HepG2 (cell line): Measurements from ENCODE around the gene ADAMTS16. TPM values are rescaled to one million over a fixed set of nuclear protein-coding genes. Genes with fewer than 3 reads are reported as not detected.

Experiments
- ATAC-seq: fragments of 200-7000 bp; cut with Tn5 transposase; 3 replicates; pipeline ENCODE4 v1.9.1; 2020; ENCODE audit warnings: mild to moderate bottlenecking, moderate library complexity
- BruUV-seq: library from RNA; stranded (reverse); fragments of 400-500 nt; replicated peaks from 2 replicates; lab custom pipeline; 2021; lab: Mats Ljungman, UMichigan
- CTCF ChIA-PET: fragments of 300-600 bp; formaldehyde crosslinking; extraction: SDS; loops from one replicate; lab custom pipeline; 2021; ENCODE audit warnings: low total read pairs, inconsistent platforms, low intra/inter-chr PET ratio; lab: Yijun Ruan, JAX
- POLR2A ChIA-PET: fragments of 350-600 bp; sonication (Branson Sonifier 250); formaldehyde crosslinking; loops from one replicate; lab custom pipeline; 2020; ENCODE audit warnings: antibody characterized with exemption, inconsistent platforms; lab: Yijun Ruan, JAX
- DNase-seq: peaks from one replicate; pipeline ENCODE4 v3.0.0-alpha.2; 2015; ENCODE audit warnings: low spot score
- FAIRE-seq: peaks from 3 replicates; lab custom pipeline; 2011; peaks lifted over from hg19 to GRCh38; lab: Jason Lieb, UNC
- H2AFZ ChIP-seq: one replicate; pipeline ENCODE4 v1.6.1; 2011; ENCODE audit warnings: low read length, inconsistent platforms
- H3K27ac ChIP-seq: fragments of 300-600 bp; 3 replicates; pipeline ENCODE4 v1.8.0; 2011; ENCODE audit warnings: mixed run types, mild to moderate bottlenecking, mixed read lengths, low read length, inconsistent platforms; ENCODE audit not compliant: insufficient read depth; ENCODE audit errors: extremely low read length
- H3K27me3 ChIP-seq, 2 experiments: fragments of 200-600 bp in 1 of 2; 2 replicates in 1 of 2; 3 replicates in 1 of 2; pipeline versions ENCODE4 v1.6.0 to v1.8.0; 2011; ENCODE audit warnings: low read length in 2 of 2, mild to moderate bottlenecking in 2 of 2, moderate library complexity in 2 of 2, inconsistent platforms in 1 of 2; ENCODE audit not compliant: insufficient read depth in 2 of 2, control insufficient read depth in 1 of 2
- H3K36me3 ChIP-seq, 2 experiments: fragments of 200-600 bp in 1 of 2; replicated peaks in 1 of 2; 2 replicates in 1 of 2; 3 replicates in 1 of 2; pipeline versions ENCODE4 v1.5.1 to v1.8.0; 2011; ENCODE audit warnings: low read length in 2 of 2, inconsistent platforms in 1 of 2; ENCODE audit not compliant: insufficient read depth in 2 of 2, control insufficient read depth in 1 of 2
- H3K4me1 ChIP-seq: 2 replicates; pipeline ENCODE4 v1.5.1; 2012; ENCODE audit warnings: low read length, inconsistent platforms; ENCODE audit not compliant: insufficient read depth
- H3K4me2 ChIP-seq: 2 replicates; pipeline ENCODE4 v1.6.0; 2011; ENCODE audit warnings: low read depth, low read length, inconsistent platforms
- H3K4me3 ChIP-seq, 3 experiments: fragments of 200-600 bp in 1 of 3; sonication (generic), shearing (Covaris generic) in 1 of 3; replicated peaks in 1 of 3; 2 replicates each; pipeline ENCODE4 v1.5.1; 2011 to 2016; ENCODE audit warnings: low read length in 3 of 3, inconsistent platforms in 2 of 3, low read depth in 2 of 3, mild to moderate bottlenecking in 2 of 3, control low read depth in 1 of 3, mixed read lengths in 1 of 3; ENCODE audit not compliant: insufficient read depth in 1 of 3
- H3K79me2 ChIP-seq: one replicate; pipeline ENCODE4 v1.6.1; 2011; ENCODE audit warnings: low read length, inconsistent platforms; ENCODE audit not compliant: insufficient read depth
- H3K9ac ChIP-seq: 2 replicates; pipeline ENCODE4 v1.6.0; 2011; ENCODE audit warnings: mild to moderate bottlenecking, low read depth, low read length, inconsistent platforms; ENCODE audit not compliant: insufficient read depth
- H3K9me3 ChIP-seq: 2 replicates; pipeline ENCODE4 v1.5.1; 2012; ENCODE audit warnings: mild to moderate bottlenecking, low read length
- H4K20me1 ChIP-seq: 2 replicates; pipeline ENCODE4 v1.6.0; 2011; ENCODE audit warnings: inconsistent platforms, mild to moderate bottlenecking, low read length, moderate library complexity; ENCODE audit not compliant: insufficient read depth
- AGO2 ChIP-seq: fragments of 200-400 bp; formaldehyde crosslinking; optimal IDR thresholded peaks from 2 replicates; pipeline ENCODE3; 2017; ENCODE audit warnings: mild to moderate bottlenecking, low read depth, low read length, moderate library complexity
- CCAR2 ChIP-seq: fragments of 200-400 bp; formaldehyde crosslinking; optimal IDR thresholded peaks from 2 replicates; pipeline ENCODE3; 2018; ENCODE audit warnings: low read depth, mild to moderate bottlenecking, low read length, moderate library complexity
- KDM4B ChIP-seq: sonication (generic); formaldehyde crosslinking; IDR thresholded peaks from 2 replicates; pipeline ENCODE4 v1.4.0; 2020; ENCODE audit warnings: missing genetic modification reagents
- LCORL ChIP-seq, 2 experiments: fragments of 450-650 bp in 1 of 2; sonication (generic) in 1 of 2; formaldehyde crosslinking in 1 of 2; IDR thresholded peaks; 2 replicates each; pipeline versions ENCODE4 v1.5.0 to v1.6.1; 2017 to 2020; ENCODE audit warnings: antibody characterized with exemption in 1 of 2, missing genetic modification reagents in 1 of 2
- POLR2AphosphoS5 ChIP-seq: IDR thresholded peaks from 2 replicates; pipeline ENCODE4 v1.6.1; 2012; ENCODE audit warnings: low read depth, low read length
- SP4 ChIP-seq: sonication (generic); formaldehyde crosslinking; IDR thresholded peaks from 2 replicates; pipeline ENCODE4 v1.8.1; 2023; ENCODE audit warnings: mild to moderate bottlenecking, missing genetic modification reagents
- TAF1 ChIP-seq: sonication (generic); formaldehyde crosslinking; IDR thresholded peaks from 2 replicates; pipeline ENCODE4 v1.4.0; 2020; ENCODE audit warnings: missing genetic modification reagents
- TEF ChIP-seq: sonication (generic); formaldehyde crosslinking; IDR thresholded peaks from 2 replicates; pipeline ENCODE4 v1.5.0; 2020; ENCODE audit warnings: missing genetic modification reagents
- WGBS: methylation state at CpG from one replicate; pipeline ENCODE4 v1.1.6; 2017; ENCODE audit warnings: low lambda C conversion rate; 5-methylcytosine and 5-hydroxymethylcytosine counted together
- in situ Hi-C: cut with HindIII; loops from 2 replicates; pipeline ENCODE4 v1.10.0; 2017; ENCODE audit warnings: low pct_unique_long_range_greater_than_20kb; ENCODE audit not compliant: extremely low pct_ligation_motif_present
- intact Hi-C: fragments of 100-400 bp; cut with micrococcal nuclease; formaldehyde crosslinking; loops from one replicate; pipeline ENCODE4 v1.10.0; 2022; ENCODE audit not compliant: unreplicated experiment
- polyA plus RNA-seq, 8 experiments: library from polyadenylated mRNA; depleted of rRNA in 3 of 8; stranded (reverse) in 7 of 8; unstranded in 1 of 8; fragments of >200 nt; fragmentation: Illumina TruSeq in 4 of 8; extraction: Trizol in 4 of 8; gene quantifications; 2 replicates each; pipeline versions ENCODE4 v1.2.1 to v1.2.3, GENCODE V29; 2011 to 2016; ENCODE audit warnings: low read depth in 4 of 8, missing spikeins in 1 of 8, mixed read lengths in 1 of 8; ENCODE audit not compliant: insufficient read depth in 1 of 8
- total RNA-seq, 5 experiments: library from RNA; depleted of rRNA; stranded (reverse); fragments of >200 nt; fragmentation: Illumina TruSeq; extraction: Trizol; gene quantifications; 2 replicates each; pipeline ENCODE4 v1.2.3, GENCODE V29; 2016; ENCODE audit warnings: low read depth in 1 of 5
- TF ChIP-seq, protein P1 (sequence below): fragments of 450-650 bp; IDR thresholded peaks from 2 replicates; pipeline ENCODE4 v1.6.1; 2016

Gene ADAMTS16
- total and polyA plus RNA-seq, 2 of the 13 experiments (the other 11 are each of a cell fraction or from before 2014, with no cell fraction given) = 0.02 to 0.03 TPM

DNA sequence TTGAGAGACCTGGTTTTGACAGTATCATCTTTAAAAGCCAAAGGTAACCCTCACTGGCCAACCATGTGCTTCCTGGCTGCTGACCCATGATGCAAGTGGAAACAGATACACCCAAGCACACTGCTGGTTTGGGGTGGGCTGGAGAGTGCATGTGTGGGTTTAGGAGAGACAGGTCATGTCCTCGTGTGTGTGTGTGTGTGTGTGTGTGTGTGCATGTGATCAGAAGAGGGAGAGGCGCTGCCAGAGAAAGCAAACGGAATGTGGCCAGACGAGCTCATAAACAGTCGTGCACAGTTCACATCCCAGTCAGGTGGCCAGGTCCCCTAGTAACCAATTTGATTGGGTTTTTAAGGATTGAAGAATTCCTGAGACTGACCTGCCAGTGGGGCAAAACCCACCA lies 169.5 kb downstream of the ADAMTS16 start:
- no peak overlapping the region for H3K27ac ChIP-seq
- H2AFZ ChIP-seq = no peak overlapping the region
- no TSS peak for BruUV-seq
- 21% methylated on average over 5 of the region's 5 CpGs for WGBS
- TF ChIP-seq, protein P1, sequence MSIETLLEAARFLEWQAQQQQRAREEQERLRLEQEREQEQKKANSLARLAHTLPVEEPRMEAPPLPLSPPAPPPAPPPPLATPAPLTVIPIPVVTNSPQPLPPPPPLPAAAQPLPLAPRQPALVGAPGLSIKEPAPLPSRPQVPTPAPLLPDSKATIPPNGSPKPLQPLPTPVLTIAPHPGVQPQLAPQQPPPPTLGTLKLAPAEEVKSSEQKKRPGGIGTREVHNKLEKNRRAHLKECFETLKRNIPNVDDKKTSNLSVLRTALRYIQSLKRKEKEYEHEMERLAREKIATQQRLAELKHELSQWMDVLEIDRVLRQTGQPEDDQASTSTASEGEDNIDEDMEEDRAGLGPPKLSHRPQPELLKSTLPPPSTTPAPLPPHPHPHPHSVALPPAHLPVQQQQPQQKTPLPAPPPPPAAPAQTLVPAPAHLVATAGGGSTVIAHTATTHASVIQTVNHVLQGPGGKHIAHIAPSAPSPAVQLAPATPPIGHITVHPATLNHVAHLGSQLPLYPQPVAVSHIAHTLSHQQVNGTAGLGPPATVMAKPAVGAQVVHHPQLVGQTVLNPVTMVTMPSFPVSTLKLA = peak; percentile 39; the same call in 1 of the 2 replicates
- TF ChIP-seq TAF1 (CRISPR knock-in tag) (no peak), CCAR2 (no peak), KDM4B (CRISPR knock-in tag) (no peak), LCORL (IDR thresholded peaks at IDR 0.05) (no peak), LCORL (CRISPR knock-in tag; IDR thresholded peaks at IDR 0.05) (no peak), SP4 (no peak), POLR2AphosphoS5 (no peak), TEF (CRISPR knock-in tag) (no peak), AGO2 (no peak)
- no peak overlapping the region for H3K9ac ChIP-seq
- H3K79me2 ChIP-seq = no peaks in the 10 kb centered on the region
- H4K20me1 ChIP-seq = no peaks in the 10 kb centered on the region
- ChIA-PET POLR2A (no interaction called here), CTCF (no interaction called here)
- no peak overlapping the region for H3K4me3 ChIP-seq
- no peak for FAIRE-seq
- intact Hi-C loops = no loop called here
- in situ Hi-C loops = no loop called here
- DNase-seq = no peak
- no peaks in the 10 kb centered on the region for H3K36me3 ChIP-seq
- no peak overlapping the region for H3K4me2 ChIP-seq
- no peaks in the 10 kb centered on the region for H3K27me3 ChIP-seq
- peaks cover 20% of the 10 kb centered on the region for H3K4me1 ChIP-seq
- no peak for ATAC-seq
- no peaks in the 10 kb centered on the region for H3K9me3 ChIP-seq
